ENCODE data around the gene RAVER2.

DNA sequence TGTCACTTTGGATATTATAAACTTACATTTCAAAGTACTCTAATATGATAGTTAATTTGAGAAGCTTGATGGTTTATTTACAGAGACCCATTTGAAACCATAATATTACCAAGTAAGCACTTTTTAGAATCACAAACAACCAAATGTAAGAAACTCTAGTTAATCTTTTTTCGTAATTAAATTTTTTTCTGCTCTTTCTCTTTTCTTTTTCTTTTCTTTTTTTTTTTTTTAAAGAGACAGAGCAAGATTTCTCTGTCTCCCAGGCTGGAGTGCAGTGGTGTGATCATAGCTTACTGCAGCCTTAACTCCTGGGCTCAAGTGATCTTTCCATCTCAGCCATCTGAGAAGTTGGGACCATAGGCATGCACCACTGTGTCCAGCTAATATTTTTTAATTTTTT lies 5.2 kb downstream of the RAVER2 start:
- TF ChIP-seq, protein P1, sequence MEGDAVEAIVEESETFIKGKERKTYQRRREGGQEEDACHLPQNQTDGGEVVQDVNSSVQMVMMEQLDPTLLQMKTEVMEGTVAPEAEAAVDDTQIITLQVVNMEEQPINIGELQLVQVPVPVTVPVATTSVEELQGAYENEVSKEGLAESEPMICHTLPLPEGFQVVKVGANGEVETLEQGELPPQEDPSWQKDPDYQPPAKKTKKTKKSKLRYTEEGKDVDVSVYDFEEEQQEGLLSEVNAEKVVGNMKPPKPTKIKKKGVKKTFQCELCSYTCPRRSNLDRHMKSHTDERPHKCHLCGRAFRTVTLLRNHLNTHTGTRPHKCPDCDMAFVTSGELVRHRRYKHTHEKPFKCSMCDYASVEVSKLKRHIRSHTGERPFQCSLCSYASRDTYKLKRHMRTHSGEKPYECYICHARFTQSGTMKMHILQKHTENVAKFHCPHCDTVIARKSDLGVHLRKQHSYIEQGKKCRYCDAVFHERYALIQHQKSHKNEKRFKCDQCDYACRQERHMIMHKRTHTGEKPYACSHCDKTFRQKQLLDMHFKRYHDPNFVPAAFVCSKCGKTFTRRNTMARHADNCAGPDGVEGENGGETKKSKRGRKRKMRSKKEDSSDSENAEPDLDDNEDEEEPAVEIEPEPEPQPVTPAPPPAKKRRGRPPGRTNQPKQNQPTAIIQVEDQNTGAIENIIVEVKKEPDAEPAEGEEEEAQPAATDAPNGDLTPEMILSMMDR (conservative IDR thresholded peaks at IDR 0.05; ENCODE audit: low read length), result no peak
- no peak for TF ChIP-seq EZH2phosphoT487 (IDR thresholded peaks at IDR 0.05; ENCODE audit: borderline replicate concordance, low read depth, low read length)
